Left lung (tissue), 10 donors: Measurements from ENCODE around the gene ABCB10. TPM values are rescaled to one million over a fixed set of nuclear protein-coding genes. Genes with fewer than 3 reads are reported as not detected.

Experiments
- ATAC-seq: fragments of 200-7000 bp; cut with Tn5 transposase; one replicate; pipeline ENCODE4 v1.9.1; 2020; ENCODE audit warnings: moderate library complexity
- DNase-seq, 4 donors: peaks; one replicate each; pipeline ENCODE4 v3.0.0-alpha.2; 2013 to 2020
- H3K27ac ChIP-seq, 2 donors: fragments of 200-600 bp; sonication (generic) in 1 of 2; one replicate each; pipeline versions ENCODE4 v1.5.0 to v1.8.0; 2020 to 2021
- H3K27me3 ChIP-seq, 2 donors: fragments of 200-600 bp; sonication (generic) in 1 of 2; one replicate each; pipeline versions ENCODE4 v1.5.0 to v1.8.0; 2020 to 2021
- H3K36me3 ChIP-seq, 2 donors: fragments of 200-600 bp; sonication (generic) in 1 of 2; one replicate each; pipeline versions ENCODE4 v1.5.0 to v1.8.0; 2020 to 2021
- H3K4me1 ChIP-seq, 2 donors: fragments of 200-600 bp; one replicate each; pipeline ENCODE4 v1.8.0; 2021
- H3K4me3 ChIP-seq, 2 donors: fragments of 200-600 bp; sonication (generic) in 1 of 2; one replicate each; pipeline versions ENCODE4 v1.5.0 to v1.8.0; 2020 to 2021; ENCODE audit warnings: mild to moderate bottlenecking in 1 of 2
- H3K9me3 ChIP-seq, 2 donors: fragments of 200-600 bp; sonication (generic) in 1 of 2; one replicate each; pipeline versions ENCODE4 v1.5.0 to v1.8.0; 2020 to 2021
- CTCF ChIP-seq, 2 donors: fragments of 200-600 bp; sonication (generic) in 1 of 2; IDR thresholded peaks; one replicate each; pipeline versions ENCODE4 v1.5.0 to v1.8.0; 2021; ENCODE audit warnings: antibody characterized with exemption in 2 of 2
- intact Hi-C, 2 donors: fragments of 100-400 bp; cut with DNase I; formaldehyde crosslinking; loops; one replicate each; pipeline versions ENCODE4 v1.11.2 to v1.14.2; 2022
- polyA plus RNA-seq, 6 donors: library from polyadenylated mRNA; unstranded; fragments of 120-200 nt; gene quantifications; one replicate each; pipeline ENCODE4 v1.2.1, GENCODE V29; 2013; ENCODE audit not compliant: insufficient read length in 6 of 6
- total RNA-seq, 2 donors: library from RNA; stranded (reverse); fragmentation: NEBNext Ultra II Directional; extraction: Animal tissue kit (Norgen Biotek cat#: 25700); gene quantifications; one replicate each; pipeline ENCODE4 v1.2.1, GENCODE V29; 2021
- donor health status: DM: no; HTN: yes; CAD: no.
- donor health status: DM: no; HTN: no; CAD: no.

The ABCB10 gene
- total and polyA plus RNA-seq, 8 donors, result 16.4 to 25.6 (median 20.1) TPM

- no peak overlapping the region for H3K27ac ChIP-seq
- no peaks in the 10 kb centered on the region for H3K27me3 ChIP-seq
- DNase-seq (no peak), ATAC-seq (no peak)
- peaks cover 4 to 12% of the 10 kb centered on the region in 2 donors for H3K4me1 ChIP-seq
- no peaks in the 10 kb centered on the region for H3K9me3 ChIP-seq
- intact Hi-C loops, result no loop called here
- TF ChIP-seq CTCF (IDR thresholded peaks at IDR 0.05), result no peak
- H3K4me3 ChIP-seq, result no peak overlapping the region
- H3K36me3 ChIP-seq, result peaks cover 0 to 41% of the 10 kb centered on the region in 2 donors
These were observed 35.3 kb upstream of the ABCB10 start for GRCh38 chr1:229593800-229594199.

- no peak for TF ChIP-seq CTCF (IDR thresholded peaks at IDR 0.05)
- ATAC-seq, result no peak
- H3K27ac ChIP-seq, result no peak overlapping the region
These were observed 31.6 kb upstream of the ABCB10 start for GRCh38 chr1:229590119-229590518.

GRCh38 chr1:229585338-229585737, 26.8 kb upstream of the ABCB10 start:
- Histone ChIP-seq H3K4me3 (no peak overlapping the region), H3K27me3 (no peaks in the 10 kb centered on the region), H3K9me3 (no peaks in the 10 kb centered on the region), H3K27ac (no peak overlapping the region), H3K4me1 (peaks cover 0 to 9% of the 10 kb centered on the region in 2 donors), H3K36me3 (no peaks in the 10 kb centered on the region)
- DNase-seq (no peak), ATAC-seq (no peak)
- no peak for TF ChIP-seq CTCF (IDR thresholded peaks at IDR 0.05)
- intact Hi-C loops, result no loop called here

More at GRCh38 chr1:229590119-229590518, 31.6 kb upstream of the ABCB10 start:
- Histone ChIP-seq H3K9me3 (no peaks in the 10 kb centered on the region), H3K36me3 (peaks cover 0 to 40% of the 10 kb centered on the region in 2 donors), H3K27me3 (no peaks in the 10 kb centered on the region), H3K4me1 (no peaks in the 10 kb centered on the region), H3K4me3 (no peak overlapping the region)
- no peak for DNase-seq
- intact Hi-C loops, result no loop called here

GRCh38 chr1:229582715-229583114, 24.2 kb upstream of the ABCB10 start:
- intact Hi-C loops, result no loop called here
- Histone ChIP-seq H3K27ac (no peak overlapping the region), H3K36me3 (no peaks in the 10 kb centered on the region), H3K4me1 (peaks cover 3 to 28% of the 10 kb centered on the region in 2 donors), H3K27me3 (no peaks in the 10 kb centered on the region), H3K9me3 (no peaks in the 10 kb centered on the region), H3K4me3 (no peak overlapping the region)
- TF ChIP-seq CTCF (IDR thresholded peaks at IDR 0.05), result no peak
- DNase-seq (no peak), ATAC-seq (no peak)

GRCh38 chr1:229582011-229582694, 23.6 kb upstream of the ABCB10 start:
- Histone ChIP-seq H3K27me3 (no peaks in the 10 kb centered on the region), H3K4me1 (peaks cover 3 to 28% of the 10 kb centered on the region in 2 donors), H3K4me3 (no peak overlapping the region), H3K9me3 (no peaks in the 10 kb centered on the region), H3K36me3 (no peaks in the 10 kb centered on the region), H3K27ac (no peak overlapping the region)
- peak in 3 of 4 donors; percentile 12 to 61 (median 24) for DNase-seq
- no peak for TF ChIP-seq CTCF (IDR thresholded peaks at IDR 0.05)
- peak; percentile 89 for ATAC-seq
- intact Hi-C loops, result no loop called here
